Cardiac fibroblast (primary cell): Measurements from ENCODE around the gene UNC50.
"Not testable (repeated sequence)": the region's sequence is repeated elsewhere in the genome, so short reads cannot be mapped to it uniquely, and the experiment has no call there.

Source experiments
- DNase-seq, 2 donors: peaks; one replicate each; pipeline versions ENCODE4 v3.0.0 to v3.0.0-alpha.2; 2010; ENCODE audit warnings: low read depth in 2 of 2
- H3K4me3 ChIP-seq, 2 donors: replicated peaks in 1 of 2; 1 replicate in 1 of 2; 2 replicates in 1 of 2; pipeline ENCODE4 v1.5.1; 2011; ENCODE audit warnings: low read depth in 2 of 2, low read length in 2 of 2, mild to moderate bottlenecking in 2 of 2, moderate library complexity in 1 of 2
- TF ChIP-seq, protein P1 (sequence below): IDR thresholded peaks from one replicate; pipeline ENCODE4 v1.5.1; 2011; ENCODE audit warnings: low read depth, mild to moderate bottlenecking, low read length, inconsistent platforms

UNC50 gene

DNA sequence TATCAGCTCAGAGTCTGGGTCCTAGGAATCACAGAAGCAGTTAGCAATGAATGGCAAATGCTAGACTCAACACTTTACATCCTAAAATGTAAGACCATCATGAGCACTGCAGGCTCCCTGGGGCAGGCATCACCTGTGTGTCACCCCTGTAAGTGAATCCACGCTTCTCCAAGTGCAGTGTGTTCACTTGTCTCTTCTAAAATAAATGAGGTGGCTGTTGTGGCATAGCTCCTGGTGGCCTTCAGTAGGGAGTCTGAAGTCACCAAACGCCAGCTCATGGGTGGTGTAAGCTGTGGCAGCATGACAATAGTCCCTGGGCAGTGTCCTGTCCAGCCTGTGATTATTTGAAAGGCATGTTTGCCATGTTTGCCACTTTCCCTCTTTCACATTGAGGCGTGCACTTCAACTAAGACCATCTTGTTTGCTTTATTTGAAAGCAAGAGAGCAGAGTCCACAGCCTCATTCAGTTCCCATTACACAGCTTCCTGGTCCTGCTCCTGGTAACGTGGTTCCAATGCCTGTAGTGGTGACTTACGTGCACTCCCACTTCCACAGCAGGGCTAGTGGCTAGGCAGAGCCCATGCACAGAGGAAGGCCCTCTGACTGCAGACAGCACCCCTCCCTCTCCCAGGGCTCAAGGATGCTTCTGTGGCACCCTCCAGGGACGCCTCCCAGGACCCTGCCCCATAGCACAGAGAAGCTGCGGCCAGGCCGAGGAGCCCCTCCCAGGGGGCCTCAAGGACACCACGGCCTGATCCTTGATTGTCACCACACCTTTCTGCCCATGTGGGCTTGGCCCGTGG is 24.4 kb upstream of the UNC50 start:
- no peak overlapping the region for H3K4me3 ChIP-seq
- TF ChIP-seq, protein P1, sequence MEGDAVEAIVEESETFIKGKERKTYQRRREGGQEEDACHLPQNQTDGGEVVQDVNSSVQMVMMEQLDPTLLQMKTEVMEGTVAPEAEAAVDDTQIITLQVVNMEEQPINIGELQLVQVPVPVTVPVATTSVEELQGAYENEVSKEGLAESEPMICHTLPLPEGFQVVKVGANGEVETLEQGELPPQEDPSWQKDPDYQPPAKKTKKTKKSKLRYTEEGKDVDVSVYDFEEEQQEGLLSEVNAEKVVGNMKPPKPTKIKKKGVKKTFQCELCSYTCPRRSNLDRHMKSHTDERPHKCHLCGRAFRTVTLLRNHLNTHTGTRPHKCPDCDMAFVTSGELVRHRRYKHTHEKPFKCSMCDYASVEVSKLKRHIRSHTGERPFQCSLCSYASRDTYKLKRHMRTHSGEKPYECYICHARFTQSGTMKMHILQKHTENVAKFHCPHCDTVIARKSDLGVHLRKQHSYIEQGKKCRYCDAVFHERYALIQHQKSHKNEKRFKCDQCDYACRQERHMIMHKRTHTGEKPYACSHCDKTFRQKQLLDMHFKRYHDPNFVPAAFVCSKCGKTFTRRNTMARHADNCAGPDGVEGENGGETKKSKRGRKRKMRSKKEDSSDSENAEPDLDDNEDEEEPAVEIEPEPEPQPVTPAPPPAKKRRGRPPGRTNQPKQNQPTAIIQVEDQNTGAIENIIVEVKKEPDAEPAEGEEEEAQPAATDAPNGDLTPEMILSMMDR, result no peak

GRCh38 chr2:98585386-98585785 is 23.0 kb upstream of the UNC50 start:
- H3K4me3 ChIP-seq, result no peak overlapping the region
- no peak for DNase-seq
- TF ChIP-seq, protein P1, result no peak

More for the DNA sequence above, 24.4 kb upstream of the UNC50 start:
- DNase-seq, result no peak

DNA sequence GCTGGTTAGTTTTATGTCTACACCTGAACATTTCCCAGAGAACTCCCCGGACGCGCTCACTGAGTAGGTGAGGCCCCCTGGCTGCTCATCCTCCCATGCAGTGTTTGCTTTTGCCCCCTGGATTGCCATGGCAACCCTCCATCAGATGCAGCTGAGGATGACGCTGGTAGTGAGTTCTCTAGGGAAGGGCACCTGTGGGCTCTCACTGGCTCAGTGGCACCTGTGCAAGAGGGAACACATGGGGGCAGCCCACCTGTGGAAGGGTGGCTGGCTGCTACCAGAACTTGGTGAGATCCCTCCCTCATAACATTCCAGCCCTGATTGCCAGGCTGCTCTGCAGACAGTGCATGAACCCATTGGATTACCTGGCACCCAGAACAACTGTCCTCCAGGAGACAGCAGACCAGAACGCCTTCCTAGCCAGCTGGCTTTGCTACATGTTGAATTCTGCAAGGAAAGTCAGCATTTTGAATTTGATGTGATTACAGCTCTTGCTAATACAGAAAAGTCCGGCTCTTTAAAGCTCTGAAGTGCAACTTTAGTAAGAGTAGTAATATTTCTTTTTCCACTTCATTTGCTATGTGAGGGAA is 21.7 kb upstream of the UNC50 start:
- H3K4me3 ChIP-seq, result no peak overlapping the region
- DNase-seq, result no peak
- TF ChIP-seq, protein P1, result no peak

DNA sequence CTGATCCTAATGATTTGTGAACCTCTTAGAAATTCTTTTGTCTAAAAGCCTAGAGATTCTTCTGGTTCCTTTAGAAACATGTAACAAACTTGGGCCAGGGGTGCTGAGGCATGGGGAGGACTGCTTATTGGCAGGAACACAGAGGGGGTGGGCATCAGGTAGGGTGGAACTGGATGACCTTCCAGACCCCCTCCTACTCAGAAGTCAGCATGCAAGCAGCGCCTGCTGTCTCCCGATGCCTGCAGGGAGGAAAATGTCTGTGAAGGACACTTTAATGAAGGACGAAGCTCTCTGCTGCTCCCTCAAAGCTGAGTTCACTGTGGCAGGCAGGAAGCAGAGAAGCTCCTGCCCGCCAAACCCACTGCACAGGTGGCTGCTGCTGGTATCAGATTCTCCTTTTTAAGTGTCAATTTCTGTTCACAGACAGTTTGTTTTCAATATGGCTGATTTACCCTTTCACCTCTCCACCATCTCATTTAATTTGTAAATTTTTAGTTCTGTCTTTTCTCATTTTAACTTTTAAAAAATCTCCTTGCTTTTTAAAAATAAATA is 19.4 kb upstream of the UNC50 start:
- TF ChIP-seq, protein P1, result no peak
- no peak overlapping the region for H3K4me3 ChIP-seq
- DNase-seq, result no peak

- TF ChIP-seq, protein P1, result no peak
- DNase-seq, result no peak
- no peak overlapping the region for H3K4me3 ChIP-seq
Measured at GRCh38 chr2:98589489-98589888, 18.9 kb upstream of the UNC50 start.

DNA sequence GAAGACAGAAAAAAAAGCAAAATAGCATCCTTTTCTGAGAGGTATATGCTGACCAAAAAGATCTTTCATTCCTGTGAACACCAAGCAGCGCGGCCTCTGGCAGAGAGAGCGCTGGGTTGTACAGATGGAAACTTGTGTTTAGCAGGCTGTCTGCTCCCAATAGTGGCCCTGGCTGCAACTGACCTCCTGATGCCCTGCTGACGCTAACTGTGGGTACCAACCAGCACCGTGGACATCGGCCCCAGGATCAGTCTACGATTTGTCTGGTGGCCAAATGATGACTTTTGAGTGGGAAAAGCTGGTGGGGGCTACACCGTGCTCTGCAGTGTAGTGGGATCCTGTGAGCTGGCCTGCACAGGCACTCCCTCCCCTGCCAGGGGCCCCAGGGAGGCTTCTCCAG is 15.8 kb upstream of the UNC50 start:
- TF ChIP-seq, protein P1, result no peak

DNA sequence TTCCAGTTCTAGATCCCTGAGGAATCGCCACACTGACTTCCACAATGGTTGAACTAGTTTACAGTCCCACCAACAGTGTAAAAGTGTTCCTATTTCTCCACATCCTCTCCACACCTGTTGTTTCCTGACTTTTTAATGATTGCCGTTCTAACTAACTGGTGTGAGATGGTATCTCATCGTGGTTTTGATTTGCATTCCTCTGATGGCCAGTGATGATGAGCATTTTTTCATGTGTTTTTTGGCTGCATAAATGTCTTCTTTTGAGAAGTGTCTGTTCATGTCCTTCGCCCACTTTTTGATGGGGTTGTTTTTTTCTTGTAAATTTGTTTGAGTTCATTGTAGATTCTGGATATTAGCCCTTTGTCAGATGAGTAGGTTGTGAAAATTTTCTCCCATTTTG is 13.7 kb upstream of the UNC50 start:
- not testable (repeated sequence) for DNase-seq, H3K4me3 ChIP-seq

More for the DNA sequence above, 15.8 kb upstream of the UNC50 start:
- no peak overlapping the region for H3K4me3 ChIP-seq
- no peak for DNase-seq
